SK-N-SH (cell line): ENCODE measurements around the gene SERF1B.
"Not testable (repeated sequence)": the region's sequence is repeated elsewhere in the genome, so short reads cannot be mapped to it uniquely, and the experiment has no call there.

ENCODE experiments used
- CTCF ChIP-seq: fragments of 200-600 bp; sonication (generic); IDR thresholded peaks from 2 replicates; pipeline ENCODE4 v1.6.1; 2017; ENCODE audit warnings: antibody characterized with exemption, mild to moderate bottlenecking, moderate library complexity
- MAX ChIP-seq: IDR thresholded peaks from 2 replicates; pipeline ENCODE4 v1.4.0; 2012; ENCODE audit warnings: low read depth
- PBX3 ChIP-seq: IDR thresholded peaks from 2 replicates; pipeline ENCODE4; 2012
- RXRA ChIP-seq: IDR thresholded peaks from 2 replicates; pipeline ENCODE4 v1.4.0; 2012; ENCODE audit warnings: low read depth, mild to moderate bottlenecking, borderline replicate concordance

- not testable (repeated sequence) for TF ChIP-seq CTCF, PBX3, RXRA, MAX
These were observed 63.9 kb downstream of the SERF1B start for GRCh38 chr5:70088907-70089464.
